NCI-H1436 treated with DMSO at 0.1 percent for 48 hours (cell line): ENCODE measurements around the gene NTRK3.

Experiments used
- DNase-seq: peaks from one replicate; lab custom pipeline; 2025; lab: John Stamatoyannopoulos, UW

NTRK3 gene

DNA sequence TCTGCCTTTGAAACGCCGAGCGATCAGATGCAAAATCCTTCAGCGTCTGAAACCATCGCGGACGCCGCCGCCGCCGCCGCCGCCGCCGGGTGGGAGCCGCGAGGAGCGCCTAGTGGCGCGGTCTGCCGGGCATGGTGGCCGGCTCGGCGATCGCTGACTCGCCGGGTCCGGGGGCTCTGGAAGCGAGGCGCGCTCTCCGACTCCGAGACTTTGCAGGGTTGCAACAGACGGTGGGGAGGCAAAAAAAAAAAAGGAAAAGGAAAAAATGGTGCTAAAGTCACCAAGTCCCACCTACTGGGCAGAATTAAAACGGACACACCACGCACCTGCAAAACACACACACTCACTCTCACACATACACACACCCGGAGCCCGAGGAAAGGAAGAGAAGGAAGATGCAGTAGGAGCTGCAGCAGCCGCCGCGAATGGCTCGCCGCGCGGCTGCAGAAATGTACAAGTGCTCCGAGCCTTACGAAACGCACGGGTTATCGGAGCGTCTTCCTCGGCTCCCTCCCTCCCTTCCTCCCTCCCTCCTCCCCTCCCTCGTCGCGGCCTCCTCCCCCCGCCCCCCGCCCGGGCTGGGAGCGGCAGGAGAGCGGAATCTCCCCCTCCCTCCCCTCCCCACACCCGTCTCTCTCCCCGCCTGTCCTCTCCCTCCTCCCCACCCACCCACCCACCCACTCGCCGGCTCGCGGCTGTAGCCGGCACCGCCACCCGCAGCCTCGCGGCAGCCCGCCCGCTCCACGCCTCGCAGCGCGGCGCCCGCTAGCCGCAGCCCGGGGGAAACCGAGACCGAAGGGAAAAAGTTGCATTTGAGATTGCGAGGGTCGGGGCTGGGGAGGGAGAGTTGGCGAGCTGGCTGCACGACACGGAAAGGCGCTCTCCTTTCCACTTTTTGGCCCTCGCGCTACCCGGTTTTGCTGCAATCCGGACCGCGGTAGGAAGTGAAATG lies at the start of gene NTRK3:
Gene NTRK3 (minus strand): TSS at position 461 of the 952 bp plus-strand sequence. CDS start 586 bp downstream, outside the sequence.
- no peak for DNase-seq

DNA sequence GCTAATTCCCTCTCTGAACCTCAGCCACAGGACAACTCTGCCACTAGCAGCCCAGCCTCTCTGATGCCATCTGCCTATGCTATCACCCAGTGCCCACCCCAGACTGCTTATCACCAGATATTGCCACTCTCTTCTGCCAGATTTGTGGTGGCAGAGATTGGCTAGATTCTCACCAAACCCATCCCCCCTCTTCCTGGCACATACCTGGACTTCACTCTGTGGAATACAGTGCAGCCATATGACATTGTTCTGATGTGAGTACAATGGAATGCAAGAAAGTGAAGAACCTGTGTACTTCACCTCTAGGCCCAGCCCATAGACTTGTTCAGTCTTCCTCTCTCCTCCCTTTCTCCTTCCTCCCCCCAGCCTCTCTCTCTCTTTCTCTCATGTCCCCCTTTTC lies 46.9 kb upstream of the NTRK3 start:
- DNase-seq: no peak

DNA sequence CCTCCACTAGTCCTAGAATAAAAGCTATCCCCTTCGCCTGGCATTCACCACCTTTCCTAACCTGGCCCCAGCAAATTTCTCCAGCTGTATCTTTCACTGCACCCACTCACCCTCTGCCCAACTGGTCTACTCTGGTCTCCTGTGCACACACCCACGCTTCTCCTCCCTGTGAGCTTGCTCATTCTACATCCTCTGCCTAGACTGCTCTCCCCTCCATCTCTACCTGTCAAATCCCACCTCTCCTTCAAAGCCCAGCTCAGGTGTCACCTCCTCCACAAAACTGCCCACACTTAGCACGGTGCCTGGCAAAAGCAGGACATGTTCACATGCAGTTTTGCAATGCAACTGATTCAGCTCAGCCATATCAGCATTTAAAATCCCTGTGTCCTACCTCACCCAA lies 45.8 kb upstream of the NTRK3 start:
- no peak for DNase-seq

DNA sequence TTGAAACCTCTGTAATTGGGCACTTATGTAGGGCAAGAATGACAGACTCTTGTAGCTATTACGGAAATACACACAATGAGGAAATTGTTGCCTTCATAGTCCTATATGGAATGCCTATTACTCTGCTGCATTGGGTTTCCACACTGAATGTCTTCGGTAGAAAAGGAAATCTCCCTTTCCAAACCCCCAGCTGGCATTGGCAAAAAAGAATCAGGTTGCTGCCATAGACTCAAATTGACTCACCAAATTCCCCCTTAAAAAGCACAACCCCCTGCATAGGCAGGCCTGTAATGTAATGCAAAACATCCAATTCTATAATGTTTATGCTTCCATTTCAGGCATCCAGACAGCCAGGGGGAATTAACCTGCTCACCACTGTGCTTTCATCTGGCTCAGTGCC lies 44.8 kb upstream of the NTRK3 start:
- DNase-seq: no peak

DNA sequence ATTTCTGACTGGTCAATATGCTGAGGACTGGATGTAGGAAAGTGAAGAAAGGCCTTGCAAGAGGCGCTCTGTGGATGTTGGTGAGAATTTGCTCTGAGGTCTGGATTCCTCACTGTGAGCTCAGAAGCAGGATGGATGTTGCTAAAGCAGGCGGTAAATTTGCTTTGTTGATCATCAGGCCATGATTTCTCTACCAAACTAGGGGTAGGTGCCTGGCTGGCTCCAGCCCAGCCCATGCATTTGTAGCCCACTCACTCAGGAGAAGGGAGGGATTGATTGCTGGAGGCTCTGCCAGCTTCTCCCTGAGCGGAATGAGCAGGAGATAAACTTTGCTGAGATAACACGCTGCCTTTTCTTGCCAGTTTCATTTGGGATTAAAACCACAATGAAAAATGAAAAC lies 44.3 kb upstream of the NTRK3 start:
- no peak for DNase-seq

DNA sequence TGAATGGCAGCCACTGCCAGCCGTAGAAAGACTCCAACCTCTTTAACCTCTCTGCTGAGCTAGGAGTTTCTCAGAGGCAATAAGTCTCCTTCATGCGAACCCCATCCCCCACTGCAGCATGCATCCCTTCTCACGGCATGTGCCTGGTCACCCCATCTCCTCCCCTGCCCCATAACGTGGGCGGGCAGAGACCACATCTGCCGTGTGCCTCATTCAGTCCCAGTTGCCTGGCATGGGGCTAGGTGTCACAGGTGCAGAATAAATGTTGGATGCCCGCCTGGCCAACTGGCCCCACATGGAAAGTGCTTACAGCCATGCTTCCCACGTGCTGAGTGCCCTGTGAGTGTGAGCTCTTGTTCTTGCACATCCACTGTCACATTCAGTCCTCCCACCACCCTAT lies 43.5 kb upstream of the NTRK3 start:
- DNase-seq: no peak

DNA sequence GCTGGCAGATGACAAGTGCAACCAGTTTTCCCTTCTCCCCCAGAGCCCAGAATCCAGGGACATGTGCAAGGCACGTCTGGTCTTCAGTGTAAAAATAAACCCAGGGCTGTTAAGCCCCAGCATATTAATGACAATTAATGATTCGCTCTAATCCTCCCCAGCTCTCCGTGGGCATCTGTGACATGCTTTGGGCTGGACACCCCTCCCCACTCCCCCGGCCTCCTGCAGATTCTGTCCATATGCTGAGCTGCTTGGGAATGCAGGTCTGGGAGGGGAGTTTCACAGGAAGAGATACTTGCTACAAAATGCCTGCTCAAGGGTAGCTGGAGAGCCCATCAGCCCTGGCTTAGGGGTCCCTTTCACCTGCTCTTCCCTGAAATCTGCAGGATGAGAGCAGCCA lies 43.0 kb upstream of the NTRK3 start:
- no peak for DNase-seq

DNA sequence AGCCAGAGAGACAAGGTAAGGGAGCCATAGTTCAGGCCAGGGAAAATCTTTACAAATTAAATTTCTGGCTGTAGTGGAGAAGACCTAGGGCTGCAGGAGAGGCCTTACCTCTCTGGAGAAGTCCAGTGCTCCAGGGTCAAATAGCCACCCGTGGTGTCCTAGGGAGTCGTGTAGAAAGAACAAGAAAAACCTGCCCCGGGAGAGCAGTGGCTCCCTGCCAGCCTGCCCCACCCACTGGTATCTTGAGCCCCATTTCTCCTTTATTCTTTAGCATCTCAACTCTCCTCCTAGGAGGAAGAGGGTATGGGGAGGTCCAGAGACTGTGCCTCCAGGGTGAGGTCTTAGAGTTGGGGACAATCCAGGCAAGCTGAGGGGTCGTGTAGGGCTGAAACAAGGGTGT lies 32.1 kb upstream of the NTRK3 start:
- no peak for DNase-seq

DNA sequence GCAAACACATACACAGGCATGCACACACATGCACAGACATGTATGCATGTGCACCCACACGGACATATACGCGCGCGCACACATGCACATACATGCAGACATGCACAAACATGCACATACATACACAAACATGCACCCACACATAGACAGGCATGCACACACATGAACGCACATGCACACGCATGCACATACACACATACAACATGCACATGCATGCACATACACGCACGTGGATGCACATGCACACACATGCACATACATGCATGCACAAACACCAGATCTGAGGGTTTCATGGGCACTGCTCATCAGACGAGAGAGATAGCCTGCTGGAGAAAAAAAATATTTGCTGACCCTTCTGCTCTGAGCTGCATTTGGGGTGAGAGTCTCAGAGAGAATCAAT lies 31.7 kb upstream of the NTRK3 start:
- DNase-seq: no peak

DNA sequence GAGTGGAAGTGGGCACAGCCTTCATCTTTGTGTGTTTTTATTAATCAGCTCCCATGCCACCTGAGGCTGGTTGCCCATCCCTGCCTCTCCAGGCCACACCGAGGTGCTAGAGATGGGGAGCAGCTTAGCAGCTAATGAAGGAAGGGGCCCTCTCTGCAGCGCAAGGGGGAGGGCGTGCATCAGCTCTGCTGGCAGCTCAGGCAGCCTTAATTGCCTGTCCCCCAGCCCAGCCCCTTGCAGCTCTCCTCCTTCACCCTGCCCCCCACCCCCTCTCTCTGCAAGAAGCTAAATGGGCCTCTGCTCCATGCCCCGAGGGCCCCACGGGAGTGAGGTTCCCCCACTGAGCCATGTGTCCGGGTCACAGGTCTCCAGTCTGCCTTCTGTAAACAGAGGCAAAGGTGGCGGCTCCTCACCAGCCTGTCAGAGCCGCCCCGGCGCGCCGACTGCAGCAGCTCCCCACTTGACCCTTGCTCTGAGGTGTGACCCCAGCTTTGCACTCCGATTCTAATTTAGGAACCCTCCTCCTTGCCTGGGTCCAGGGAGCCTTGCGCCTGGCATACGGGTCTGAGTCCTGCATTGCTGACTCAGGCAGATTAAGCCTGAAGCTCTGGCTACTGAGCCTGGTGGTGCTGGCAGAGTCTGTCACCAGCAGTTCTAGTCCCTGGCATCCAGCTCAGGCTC lies 27.9 kb upstream of the NTRK3 start:
- DNase-seq: no peak

DNA sequence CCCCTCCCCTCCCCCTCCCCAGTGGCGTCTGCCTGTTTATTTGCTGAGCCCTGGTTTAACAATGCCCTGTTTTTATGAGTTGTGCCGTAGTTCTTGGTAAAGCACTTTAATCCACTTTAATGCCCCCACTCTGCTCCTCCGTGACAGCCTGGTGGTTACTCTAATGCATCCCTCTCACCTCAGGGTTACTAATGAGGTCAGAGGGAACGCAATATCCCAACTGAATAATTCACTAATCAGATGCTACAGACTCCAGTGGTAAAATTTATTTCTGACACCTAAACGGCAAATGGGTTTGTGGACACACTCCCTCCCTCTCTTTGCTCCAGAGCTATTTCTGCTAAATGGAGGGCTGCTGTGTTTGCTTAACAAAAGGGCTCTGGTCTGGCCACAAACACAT lies 26.1 kb upstream of the NTRK3 start:
- no peak for DNase-seq

DNA sequence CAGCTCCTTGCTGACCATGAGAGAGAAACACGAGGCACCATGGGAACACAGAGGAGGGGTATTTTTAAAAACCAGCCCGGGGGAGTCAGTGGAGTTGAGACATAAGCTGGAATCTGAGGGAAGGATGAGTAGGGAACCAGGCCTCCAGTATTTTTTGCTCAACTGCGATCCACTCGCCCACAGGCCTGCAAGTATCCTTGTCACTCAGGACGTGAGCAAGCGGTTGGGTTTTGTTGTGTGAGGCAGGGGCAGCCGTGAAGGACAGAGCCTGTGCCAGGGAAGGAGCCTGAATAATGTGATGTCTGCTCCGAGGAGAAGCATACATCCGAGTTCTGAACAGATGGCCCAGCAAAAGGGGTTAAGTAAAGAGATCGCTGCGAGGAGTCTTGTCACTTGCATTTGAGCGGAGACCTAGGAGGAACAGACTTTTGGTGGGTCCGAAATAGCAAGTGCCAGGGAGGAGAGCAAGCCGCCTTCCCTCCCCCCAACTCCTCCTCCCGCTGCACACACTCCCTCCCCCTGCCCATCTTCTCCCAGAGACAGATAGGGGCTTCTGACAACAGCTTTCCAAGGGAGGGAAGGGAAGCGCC lies 20.4 kb upstream of the NTRK3 start:
- no peak for DNase-seq

DNA sequence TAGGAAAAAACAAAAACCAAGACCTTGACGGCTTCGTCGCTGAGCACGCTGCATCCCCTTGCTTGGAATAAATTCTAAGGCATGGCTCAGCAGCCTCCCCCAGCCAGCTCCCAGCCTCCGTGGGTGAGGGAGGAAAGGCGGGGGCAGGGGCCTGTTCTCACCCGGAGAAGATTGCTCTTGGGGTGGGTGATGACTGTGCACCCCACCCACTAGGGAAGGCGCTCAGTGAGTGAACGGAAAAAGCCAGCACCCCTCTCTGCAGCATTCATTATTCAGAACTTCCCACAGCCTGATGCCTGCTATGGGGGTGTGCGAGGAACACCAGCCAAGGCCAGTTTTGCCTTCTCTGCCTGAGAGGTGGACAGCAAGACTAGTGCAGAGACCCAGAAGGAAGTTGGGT lies 19.3 kb upstream of the NTRK3 start:
- DNase-seq: no peak

DNA sequence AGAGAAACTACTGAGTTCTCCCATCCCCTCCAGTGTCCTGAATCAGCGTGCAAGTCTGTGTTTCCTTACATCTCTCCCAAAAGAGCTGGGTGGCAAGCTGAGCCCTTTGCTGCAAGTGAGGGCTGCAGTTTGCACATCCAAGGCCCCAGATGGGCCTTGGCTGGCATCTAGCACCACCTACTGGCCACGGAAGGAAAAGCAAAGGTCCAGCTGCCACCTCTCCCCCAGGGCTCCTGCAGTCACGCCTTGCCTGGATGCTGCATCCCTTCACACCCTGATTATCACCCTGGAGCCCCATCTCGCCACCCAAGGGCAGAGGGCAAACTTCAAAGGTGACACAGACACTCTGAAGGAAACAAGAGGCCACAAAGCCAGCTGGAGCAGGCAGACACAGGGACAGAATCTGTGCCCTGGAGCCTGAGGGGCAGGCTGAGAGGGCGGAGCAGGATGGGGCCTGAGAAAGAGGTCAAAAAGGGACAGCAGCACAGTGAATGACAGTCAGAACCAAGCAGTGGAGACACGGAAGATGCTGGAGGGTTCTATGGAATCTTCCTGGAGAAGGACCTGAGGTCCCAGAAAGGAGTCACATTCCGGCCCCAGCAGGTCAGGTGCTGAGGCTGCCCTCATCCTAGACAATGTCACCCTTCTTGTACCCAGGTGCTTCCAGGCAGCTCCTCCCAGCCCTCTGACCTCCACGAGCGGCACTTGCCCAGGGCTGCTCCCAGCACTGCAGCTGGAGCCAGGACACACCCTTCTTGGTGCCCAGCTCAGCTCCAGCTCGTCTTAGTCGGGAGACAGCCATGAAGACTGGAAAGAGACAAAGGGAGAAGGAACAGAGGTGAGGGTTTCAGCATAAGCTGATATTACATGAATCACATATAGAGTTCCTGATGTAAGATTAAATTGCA lies 18.3 kb upstream of the NTRK3 start:
- no peak for DNase-seq

DNA sequence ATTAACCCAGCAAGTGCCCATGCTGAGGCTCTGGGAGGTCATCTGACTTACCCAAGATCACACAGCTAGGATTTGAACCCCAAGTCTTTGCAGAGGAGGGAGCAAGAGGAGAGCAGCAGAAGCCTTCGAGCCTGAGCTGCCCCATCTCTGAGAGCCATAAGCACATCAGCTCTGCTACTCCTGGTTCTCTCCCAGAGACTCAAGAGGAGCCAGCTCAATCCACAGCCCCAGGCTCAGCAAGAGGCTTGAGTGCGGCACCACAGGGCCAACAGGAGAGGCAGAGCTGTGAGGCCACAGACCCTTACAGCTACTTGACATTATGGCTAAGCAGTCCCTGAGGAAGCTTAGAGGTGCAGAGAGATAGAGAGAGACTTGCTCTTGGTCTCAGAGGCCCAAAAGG lies 15.9 kb upstream of the NTRK3 start:
- no peak for DNase-seq

DNA sequence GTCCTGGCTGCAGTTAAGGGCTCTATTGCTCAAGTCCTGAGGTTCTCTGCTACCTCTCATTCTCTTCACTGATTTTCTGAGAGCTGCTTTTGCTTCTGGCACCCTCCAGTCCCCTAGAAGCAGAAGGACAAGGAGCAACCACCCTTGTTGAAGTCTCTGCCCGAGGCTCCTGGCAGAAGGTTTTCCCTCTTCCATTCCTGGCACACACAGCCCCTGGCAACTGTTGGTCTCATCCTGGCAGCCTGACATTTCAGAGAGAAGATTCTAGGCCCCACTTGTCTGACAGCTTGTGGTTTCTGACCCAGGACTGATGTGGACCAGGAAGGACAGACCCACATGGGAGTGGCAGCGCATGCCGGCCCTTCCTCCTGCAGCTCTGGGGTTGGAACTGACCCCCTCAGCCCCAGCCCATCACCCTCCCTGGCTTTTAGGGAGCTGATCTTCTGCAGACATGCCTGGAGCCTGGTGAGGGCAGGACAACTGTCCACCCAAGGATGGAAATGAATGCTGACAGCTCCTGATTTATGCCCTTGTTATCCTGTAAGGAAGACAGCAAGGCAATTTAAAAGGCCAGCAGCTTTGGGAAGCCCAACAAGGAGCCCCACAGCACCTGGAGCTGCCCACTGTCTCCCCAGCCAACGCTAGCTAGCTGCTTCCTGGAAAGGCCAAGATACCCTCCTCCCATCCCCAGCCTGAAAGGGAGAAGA lies 13.0 kb upstream of the NTRK3 start:
- DNase-seq: no peak

DNA sequence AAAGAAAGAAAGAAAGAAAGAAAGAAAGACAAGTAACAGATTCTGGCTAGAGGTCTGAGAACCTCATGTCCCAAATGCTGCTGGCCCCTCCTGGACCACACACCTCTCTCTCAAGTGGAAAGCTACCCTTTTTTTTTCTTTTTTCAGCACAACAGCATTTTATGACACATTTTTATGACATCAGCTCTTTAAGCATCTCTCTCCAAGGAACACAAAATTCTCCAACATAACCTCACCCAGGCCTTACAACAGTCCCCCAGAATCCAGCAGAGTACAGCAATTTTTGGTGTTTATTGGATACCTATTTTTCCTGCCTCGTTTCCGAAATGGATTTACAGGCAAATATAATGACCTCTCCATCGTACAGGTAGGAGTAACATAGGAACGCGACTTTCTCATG lies 11.2 kb upstream of the NTRK3 start:
- DNase-seq: no peak

DNA sequence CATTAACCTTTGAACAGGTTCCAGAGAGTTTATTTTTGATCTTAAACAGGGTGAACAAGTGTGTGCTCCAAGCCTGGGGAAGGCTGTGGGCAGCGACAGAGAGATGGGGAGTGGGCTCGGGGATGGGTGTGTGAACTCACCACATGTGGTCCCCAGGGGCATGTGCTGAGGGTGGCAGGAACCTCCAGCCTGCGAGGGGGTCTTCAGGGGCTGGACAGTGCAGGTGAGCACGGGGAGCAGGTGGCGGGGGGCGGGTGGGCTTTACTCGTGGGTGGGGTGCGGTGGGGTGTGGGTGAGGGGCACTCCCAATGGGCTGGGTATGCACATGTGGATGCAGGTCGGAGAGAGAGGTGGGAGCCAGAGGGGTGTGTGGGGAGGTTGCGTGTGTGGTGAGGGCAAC lies 9.6 kb upstream of the NTRK3 start:
- DNase-seq: no peak

DNA sequence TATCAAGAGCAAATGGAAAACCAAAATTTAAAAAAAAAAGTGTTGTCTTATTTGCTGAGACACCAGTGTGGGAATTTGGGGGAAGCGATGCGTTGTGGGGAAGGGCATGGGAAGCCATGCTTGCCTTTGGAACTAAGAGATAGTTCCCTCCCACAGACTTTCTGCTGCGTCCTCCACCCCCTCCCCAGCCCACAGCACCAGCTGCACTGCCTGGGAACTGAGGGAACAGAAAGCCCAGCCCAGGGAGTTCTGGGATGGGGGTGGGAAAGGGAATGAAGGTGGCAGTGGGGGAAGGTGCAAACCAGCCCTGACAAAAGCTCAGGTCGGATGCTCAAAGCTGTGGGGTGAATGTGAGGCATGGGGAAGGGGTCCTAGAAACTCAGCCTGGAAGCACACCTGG lies 8.1 kb upstream of the NTRK3 start:
- no peak for DNase-seq

DNA sequence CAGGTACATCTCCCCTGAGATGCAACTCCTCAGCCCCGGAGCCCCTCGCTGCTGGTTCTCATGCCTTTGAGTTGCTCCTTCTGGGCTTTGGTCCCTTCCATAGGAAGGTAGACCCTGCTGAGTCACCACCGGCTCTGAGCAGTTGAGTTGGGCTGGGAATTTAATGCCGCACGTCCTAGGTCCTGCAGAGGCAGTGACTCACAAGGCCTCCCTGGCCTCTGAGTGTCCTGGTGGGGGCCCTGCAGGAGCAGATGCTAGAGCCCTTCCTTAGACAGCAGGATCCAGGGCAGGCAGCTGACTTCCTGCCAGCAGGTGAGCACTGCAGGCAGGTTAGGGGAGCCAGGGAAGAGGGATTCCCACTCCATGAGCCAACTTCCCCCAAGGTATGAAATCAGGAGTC lies 5.5 kb upstream of the NTRK3 start:
- no peak for DNase-seq

DNA sequence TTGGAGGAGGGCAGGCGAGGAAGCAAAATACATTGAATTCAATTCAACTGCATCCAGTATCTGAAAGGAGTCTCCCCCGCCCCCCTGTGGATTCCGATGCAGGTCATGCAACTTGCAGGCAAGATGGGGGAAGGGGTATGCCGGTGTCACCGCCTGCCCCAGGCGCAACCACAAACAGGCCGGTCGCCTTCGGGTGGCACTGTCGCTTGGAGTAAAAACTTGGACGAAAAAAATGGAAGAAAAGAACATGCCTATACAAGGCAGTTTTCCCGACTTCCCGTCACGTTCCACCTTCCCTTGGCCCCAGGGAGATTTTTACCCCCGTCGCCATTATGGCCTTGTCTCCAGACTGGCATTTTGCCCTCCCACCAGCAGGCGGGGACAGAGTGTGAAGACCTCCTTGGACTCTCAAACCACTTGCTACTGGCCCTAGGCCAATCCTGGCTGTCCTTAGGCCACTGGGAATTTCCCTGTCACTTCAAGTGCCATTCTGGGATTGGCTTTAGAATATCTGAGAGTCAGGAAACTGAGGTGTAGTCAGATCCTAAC lies 1.6 kb upstream of the NTRK3 start:
- DNase-seq: no peak
